ENCODE measurements around the gene SCN4A. TPM values are rescaled to one million over a fixed set of nuclear protein-coding genes. Genes with fewer than 3 reads are reported as not detected.

The SCN4A gene
- total RNA-seq, 6 donors from 2014 or later: under 0.01 to 0.44 (median 0.20) TPM; not detected in 3

DNA sequence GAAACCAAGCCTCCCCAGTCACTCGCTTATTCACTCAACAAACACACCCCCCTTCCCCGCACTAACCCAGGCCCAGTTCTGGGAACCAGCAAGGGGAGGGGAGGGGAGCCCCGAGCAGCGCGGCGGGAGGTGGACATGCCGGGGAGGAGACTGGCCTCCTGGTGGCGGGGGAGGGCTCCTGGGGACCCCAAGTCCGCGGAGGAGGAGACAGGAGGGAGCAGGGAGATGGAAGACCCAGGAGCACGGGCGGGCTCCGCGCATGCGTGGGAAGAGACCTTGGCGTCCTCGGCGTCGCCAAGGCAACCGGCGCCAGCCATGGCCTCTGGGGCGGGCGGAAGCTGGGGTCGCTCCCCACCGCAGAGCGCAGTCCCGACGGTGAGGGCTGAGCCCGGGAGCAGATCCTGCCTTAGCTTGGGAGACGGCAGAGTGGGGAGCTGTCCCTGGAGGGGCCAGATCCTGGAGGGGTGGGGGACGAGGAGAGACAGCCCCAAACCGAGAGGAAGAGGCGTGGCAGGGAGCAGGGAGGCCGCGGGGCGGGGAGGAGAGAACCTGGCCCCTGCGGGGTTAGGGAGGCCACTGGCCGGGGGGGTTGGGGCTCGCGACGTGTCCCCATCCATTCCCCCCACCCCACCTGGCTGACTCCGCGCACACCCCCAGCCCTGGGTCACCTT is 25.5 kb upstream of the SCN4A start, which contains the start of gene PRR29:
PRR29 (plus strand) TSS at position 302 of the 671 bp plus-strand sequence; CDS start at position 316, 14 bp downstream.
- Histone ChIP-seq H3K9me3 (no peaks in the 10 kb centered on the region), H3K4me1 (peaks cover 22 to 50% (median 38%) of the 10 kb centered on the region in 4 donors), H3K4me3 (peak within 1 kb of the TSS; percentile 58 to 72 (median 64)), H3K27ac (peak within 1 kb of the TSS in 3 of 4 donors; percentile 26 to 52 (median 39)), H3K36me3 (peaks cover 0 to 12% (median 5%) of the 10 kb centered on the region in 4 donors), H3K27me3 (no peaks in the 10 kb centered on the region)
- ATAC-seq (ENCODE audit: low FRiP score in 2 of 2) (peak; percentile 42 to 78), DNase-seq (peak; percentile 75 to 94)
- TF ChIP-seq, protein P1, sequence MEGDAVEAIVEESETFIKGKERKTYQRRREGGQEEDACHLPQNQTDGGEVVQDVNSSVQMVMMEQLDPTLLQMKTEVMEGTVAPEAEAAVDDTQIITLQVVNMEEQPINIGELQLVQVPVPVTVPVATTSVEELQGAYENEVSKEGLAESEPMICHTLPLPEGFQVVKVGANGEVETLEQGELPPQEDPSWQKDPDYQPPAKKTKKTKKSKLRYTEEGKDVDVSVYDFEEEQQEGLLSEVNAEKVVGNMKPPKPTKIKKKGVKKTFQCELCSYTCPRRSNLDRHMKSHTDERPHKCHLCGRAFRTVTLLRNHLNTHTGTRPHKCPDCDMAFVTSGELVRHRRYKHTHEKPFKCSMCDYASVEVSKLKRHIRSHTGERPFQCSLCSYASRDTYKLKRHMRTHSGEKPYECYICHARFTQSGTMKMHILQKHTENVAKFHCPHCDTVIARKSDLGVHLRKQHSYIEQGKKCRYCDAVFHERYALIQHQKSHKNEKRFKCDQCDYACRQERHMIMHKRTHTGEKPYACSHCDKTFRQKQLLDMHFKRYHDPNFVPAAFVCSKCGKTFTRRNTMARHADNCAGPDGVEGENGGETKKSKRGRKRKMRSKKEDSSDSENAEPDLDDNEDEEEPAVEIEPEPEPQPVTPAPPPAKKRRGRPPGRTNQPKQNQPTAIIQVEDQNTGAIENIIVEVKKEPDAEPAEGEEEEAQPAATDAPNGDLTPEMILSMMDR (IDR thresholded peaks at IDR 0.05): peak in 1 of 6 experiments; percentile 20
- TF ChIP-seq POLR2AphosphoS5 (IDR thresholded peaks at IDR 0.05) (peak in 1 of 2 donors; percentile 18), POLR2A (IDR thresholded peaks at IDR 0.05) (no peak)
- 2 to 4% methylated on average over 12 to 37 of the region's 43 CpGs for WGBS, 2 donors

DNA sequence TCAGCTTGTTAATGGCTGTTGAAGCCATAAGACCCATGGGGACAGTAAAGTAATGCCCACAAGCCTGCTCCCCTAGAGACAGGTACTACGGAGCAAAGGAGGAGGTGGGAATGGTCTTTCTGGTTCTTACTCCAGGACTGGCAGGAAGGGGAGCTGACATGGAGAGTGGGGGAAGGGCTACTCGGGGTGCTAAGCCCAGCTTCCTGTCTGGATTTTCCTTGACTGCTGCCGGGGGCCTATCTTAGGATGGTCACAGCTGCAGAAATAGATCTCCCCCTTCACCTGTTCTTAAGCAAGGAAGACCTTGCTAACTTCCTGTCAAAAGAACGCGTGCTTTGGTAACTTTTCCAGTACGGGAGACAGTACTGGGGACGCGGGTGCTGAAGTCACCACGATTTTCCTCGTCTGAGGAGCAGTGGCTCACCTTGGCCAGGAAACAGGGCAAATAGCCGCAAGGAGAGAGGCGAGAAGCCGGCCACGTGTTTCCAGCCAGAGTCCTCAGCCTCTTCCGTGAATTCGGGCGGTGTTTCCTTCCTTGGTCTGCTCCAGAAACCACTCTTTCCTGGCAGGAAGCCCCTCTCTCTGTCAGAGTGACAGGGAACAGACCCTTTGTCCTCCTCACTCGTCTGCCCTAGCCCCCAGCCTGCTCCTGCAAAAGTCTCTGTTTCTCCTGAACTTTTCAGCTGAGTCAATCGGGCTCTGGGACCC is 24.8 kb upstream of the SCN4A start:
- H3K36me3 ChIP-seq: peaks cover 0 to 5% (median 0%) of the 10 kb centered on the region in 4 donors
- H3K9me3 ChIP-seq: no peaks in the 10 kb centered on the region
- TF ChIP-seq POLR2AphosphoS5 (IDR thresholded peaks at IDR 0.05) (peak in 1 of 2 donors; percentile 4), EP300 (IDR thresholded peaks at IDR 0.05) (no peak)
- H3K27me3 ChIP-seq: no peaks in the 10 kb centered on the region
- H3K4me3 ChIP-seq: peak overlapping the region in 3 of 4 donors; percentile 60 to 72 (median 68)
- H3K4me1 ChIP-seq: peaks cover 22 to 50% (median 36%) of the 10 kb centered on the region in 4 donors
- 10 to 34% methylated on average over 10 to 19 of the region's 19 CpGs for WGBS, 2 donors
- no peak for ATAC-seq (ENCODE audit: low FRiP score in 2 of 2)
- peak in 1 of 2 donors; percentile 37 for DNase-seq
- H3K27ac ChIP-seq: peak overlapping the region in 3 of 4 donors; percentile 26 to 52 (median 39)

DNA sequence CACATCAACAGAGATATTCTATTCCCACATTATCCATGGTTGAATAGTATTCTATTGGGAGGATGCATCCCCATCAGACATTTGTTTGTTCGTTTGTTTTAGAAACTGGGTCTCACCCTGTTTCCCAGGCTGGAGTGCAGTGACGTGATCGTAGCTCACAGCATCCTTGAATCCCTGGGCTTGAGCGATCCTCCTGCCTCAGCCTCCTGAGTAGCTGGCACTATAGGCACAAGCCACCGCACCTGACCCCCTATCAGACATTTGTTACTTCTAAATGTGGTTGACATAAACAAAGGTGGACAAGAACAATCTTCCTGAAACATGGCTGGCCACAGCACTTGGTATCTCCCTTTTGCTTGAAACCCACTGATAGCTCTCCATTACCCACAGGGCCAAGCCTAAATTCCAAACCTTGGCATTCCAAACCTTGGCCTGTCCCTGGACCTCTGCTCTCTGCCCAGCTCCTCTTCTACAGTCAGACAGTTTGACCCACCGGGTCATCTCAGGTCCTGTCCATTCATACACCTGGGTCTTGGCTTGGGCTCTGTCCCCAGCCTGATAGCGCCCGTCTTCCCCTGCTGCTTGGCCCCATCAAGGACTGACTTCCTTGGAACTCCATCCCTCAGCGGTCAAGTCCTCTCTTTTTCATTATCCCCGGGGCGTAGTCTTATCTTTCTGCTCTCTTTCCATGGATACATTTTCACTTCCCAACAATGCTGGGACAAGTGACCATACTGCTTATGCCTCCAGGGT is 23.9 kb upstream of the SCN4A start:
- ATAC-seq (ENCODE audit: low FRiP score in 2 of 2) (no peak), DNase-seq (peak in 1 of 2 donors; percentile 16)
- TF ChIP-seq, protein P1 (IDR thresholded peaks at IDR 0.05): no peak
- TF ChIP-seq POLR2AphosphoS5 (IDR thresholded peaks at IDR 0.05): no peak
- no peak for TF ChIP-seq POLR2A (IDR thresholded peaks at IDR 0.05)
- no peak for TF ChIP-seq EP300 (IDR thresholded peaks at IDR 0.05)
- Histone ChIP-seq H3K27me3 (no peaks in the 10 kb centered on the region), H3K36me3 (no peaks in the 10 kb centered on the region), H3K9me3 (no peaks in the 10 kb centered on the region), H3K27ac (no peak overlapping the region), H3K4me1 (peaks cover 22 to 41% (median 28%) of the 10 kb centered on the region in 4 donors), H3K4me3 (no peak overlapping the region)
- WGBS, 2 donors: 90 to 95% methylated on average over 11 of the region's 11 CpGs

DNA sequence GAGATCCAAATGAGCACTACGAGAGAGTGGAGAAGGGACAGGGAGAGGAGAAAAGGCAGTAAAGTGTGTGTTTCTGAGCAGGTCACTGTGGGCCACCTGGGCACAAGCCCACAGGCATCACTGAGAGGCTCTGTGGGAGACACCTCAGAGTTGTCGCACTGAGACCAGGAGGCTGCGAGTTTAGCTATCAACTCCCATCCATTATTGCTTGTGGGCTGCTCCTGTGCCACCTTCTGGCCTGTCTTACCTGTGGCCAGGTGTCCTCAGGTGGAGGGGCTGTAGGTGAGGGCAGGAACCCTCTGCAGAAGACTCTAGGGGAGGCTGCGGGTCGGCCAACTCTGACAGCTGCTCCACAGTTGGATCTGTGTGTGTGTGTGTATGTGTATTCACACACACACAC is 22.9 kb upstream of the SCN4A start:
- Histone ChIP-seq H3K4me1 (peaks cover 20 to 34% (median 21%) of the 10 kb centered on the region in 4 donors), H3K27ac (no peak overlapping the region), H3K36me3 (no peaks in the 10 kb centered on the region), H3K9me3 (no peaks in the 10 kb centered on the region), H3K4me3 (no peak overlapping the region), H3K27me3 (no peaks in the 10 kb centered on the region)
- WGBS, 2 donors: 90 to 93% methylated on average over 5 of the region's 5 CpGs
- DNase-seq: peak in 1 of 2 donors; percentile 18
- ATAC-seq (ENCODE audit: low FRiP score in 2 of 2): no peak
- TF ChIP-seq, protein P1 (IDR thresholded peaks at IDR 0.05): no peak
- no peak for TF ChIP-seq POLR2A (IDR thresholded peaks at IDR 0.05)
- no peak for TF ChIP-seq EP300 (IDR thresholded peaks at IDR 0.05)
- TF ChIP-seq POLR2AphosphoS5 (IDR thresholded peaks at IDR 0.05): no peak

Data from upper lobe of left lung (tissue), 6 donors.